AG04450 (cell line): ENCODE data around the gene KIF23. TPM values are rescaled to one million over a fixed set of nuclear protein-coding genes. Genes with fewer than 3 reads are reported as not detected.

Source experiments
- CTCF ChIA-PET: fragments of 300-600, 350-600 bp; formaldehyde crosslinking; extraction: SDS; loops from one replicate; lab custom pipeline; 2022; ENCODE audit warnings: antibody characterized with exemption, inconsistent platforms; lab: Charles Lee
- POLR2A ChIA-PET: fragments of 350-600 bp; formaldehyde crosslinking; extraction: SDS; loops from one replicate; lab custom pipeline; 2021; ENCODE audit warnings: antibody characterized with exemption, inconsistent platforms; lab: Yijun Ruan, JAX
- DNase-seq: peaks from one replicate; pipeline ENCODE4 v3.0.0-alpha.2; 2011; ENCODE audit warnings: low read depth, low spot score
- H3K27ac ChIP-seq: one replicate; pipeline ENCODE4 v1.5.1; 2012; ENCODE audit warnings: low read depth, low read length, control low read depth
- H3K27me3 ChIP-seq: one replicate; pipeline ENCODE4 v1.6.0; 2012; ENCODE audit warnings: low read length; ENCODE audit not compliant: control insufficient read depth, insufficient read depth
- H3K4me3 ChIP-seq: 2 replicates; pipeline ENCODE4 v1.5.1; 2011; ENCODE audit warnings: mild to moderate bottlenecking, low read depth, low read length, control low read depth
- H3K9me3 ChIP-seq: 2 replicates; pipeline ENCODE4 v1.5.1; 2012; ENCODE audit warnings: low read length; ENCODE audit not compliant: control insufficient read depth, insufficient read depth
- polyA plus RNA-seq: library from polyadenylated mRNA; depleted of rRNA; stranded (reverse); fragments of >200 nt; gene quantifications from 2 replicates; pipeline ENCODE4 v1.2.3, GENCODE V29; 2011
- TF ChIP-seq, protein P1 (sequence below): IDR thresholded peaks from 2 replicates; pipeline ENCODE4 v1.5.1; 2011; ENCODE audit warnings: low read depth, low read length, control low read depth, inconsistent platforms

The KIF23 gene
- polyA plus RNA-seq, 1 experiment, result 20.0 TPM

DNA sequence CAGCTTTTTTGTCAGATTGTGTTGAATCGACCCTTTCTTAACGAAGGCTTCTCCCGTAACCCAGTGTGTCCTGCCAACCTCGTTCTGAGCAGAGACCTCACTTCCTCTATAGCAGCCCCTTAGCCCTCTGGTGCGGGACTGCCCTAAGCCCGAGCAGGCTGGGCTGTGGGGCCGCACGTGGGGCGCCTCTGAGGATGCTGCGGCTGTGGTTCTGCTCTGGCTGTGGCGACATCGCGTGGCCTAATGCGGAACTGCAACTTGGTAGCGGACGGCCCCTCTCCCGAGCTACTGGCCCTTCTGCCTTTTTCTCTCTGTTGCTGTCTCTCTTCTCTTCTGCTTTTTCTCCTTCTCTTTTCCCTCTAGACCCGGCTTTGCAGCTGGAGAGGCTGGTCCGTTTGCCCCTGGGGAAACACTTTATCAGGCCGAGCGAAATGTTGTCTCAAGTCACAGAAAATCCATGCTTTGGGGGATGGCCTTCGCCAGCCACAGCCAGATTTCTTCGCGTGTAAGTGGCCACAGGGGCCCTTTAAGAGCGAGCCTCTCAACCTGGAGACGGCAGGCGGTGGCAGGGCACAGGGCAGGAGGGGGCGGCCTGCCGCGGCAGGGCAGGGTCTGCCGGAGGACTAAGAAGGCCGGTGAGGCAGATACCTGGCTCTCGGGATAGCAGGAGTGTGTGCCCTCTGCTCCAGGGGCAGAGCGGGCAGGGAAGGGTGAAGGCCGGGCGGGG, 19.4 kb upstream of the KIF23 start:
- ChIA-PET POLR2A (interaction anchor here (0.5 to 0.6 kb wide), 2 partner anchors 50 to 69 kb away, joined by 3 read pairs; no protein-coding TSS in a partner anchor), CTCF (interaction anchor here (0.6 to 3.5 kb wide), 28 partner anchors 8 to 1174 kb away, joined by 3 to 48 read pairs (median 4); partner anchors contain the start of genes GLCE and KIF23)
- Histone ChIP-seq H3K4me3 (no peak overlapping the region), H3K27me3 (no peaks in the 10 kb centered on the region), H3K9me3 (no peaks in the 10 kb centered on the region), H3K27ac (peak overlapping the region; percentile 11)
- DNase-seq, result no peak
- TF ChIP-seq, protein P1, sequence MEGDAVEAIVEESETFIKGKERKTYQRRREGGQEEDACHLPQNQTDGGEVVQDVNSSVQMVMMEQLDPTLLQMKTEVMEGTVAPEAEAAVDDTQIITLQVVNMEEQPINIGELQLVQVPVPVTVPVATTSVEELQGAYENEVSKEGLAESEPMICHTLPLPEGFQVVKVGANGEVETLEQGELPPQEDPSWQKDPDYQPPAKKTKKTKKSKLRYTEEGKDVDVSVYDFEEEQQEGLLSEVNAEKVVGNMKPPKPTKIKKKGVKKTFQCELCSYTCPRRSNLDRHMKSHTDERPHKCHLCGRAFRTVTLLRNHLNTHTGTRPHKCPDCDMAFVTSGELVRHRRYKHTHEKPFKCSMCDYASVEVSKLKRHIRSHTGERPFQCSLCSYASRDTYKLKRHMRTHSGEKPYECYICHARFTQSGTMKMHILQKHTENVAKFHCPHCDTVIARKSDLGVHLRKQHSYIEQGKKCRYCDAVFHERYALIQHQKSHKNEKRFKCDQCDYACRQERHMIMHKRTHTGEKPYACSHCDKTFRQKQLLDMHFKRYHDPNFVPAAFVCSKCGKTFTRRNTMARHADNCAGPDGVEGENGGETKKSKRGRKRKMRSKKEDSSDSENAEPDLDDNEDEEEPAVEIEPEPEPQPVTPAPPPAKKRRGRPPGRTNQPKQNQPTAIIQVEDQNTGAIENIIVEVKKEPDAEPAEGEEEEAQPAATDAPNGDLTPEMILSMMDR, result peak; percentile 95

DNA sequence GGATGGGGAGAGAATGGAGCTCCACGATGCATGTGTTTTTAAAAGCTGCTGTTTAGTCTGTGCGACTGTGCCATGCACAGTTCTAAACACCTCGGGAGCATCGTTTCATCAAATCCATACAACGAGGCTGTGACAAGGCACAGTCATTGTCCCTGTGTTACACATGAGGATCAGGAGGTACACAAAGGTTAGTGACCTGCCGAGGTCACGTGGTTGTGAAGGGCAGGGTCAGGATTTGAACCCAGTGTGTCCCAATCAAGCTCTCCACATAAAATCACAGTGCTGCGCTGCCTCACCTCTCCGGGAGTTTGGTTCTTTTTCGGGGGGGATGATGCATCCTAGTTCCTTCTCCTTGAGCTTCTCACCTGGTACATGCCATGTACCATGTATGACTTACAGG, 18.7 kb upstream of the KIF23 start:
- no peak overlapping the region for H3K4me3 ChIP-seq
- DNase-seq, result no peak
- H3K27me3 ChIP-seq, result no peaks in the 10 kb centered on the region
- H3K27ac ChIP-seq, result no peak overlapping the region
- H3K9me3 ChIP-seq, result no peaks in the 10 kb centered on the region
- POLR2A ChIA-PET, result interaction anchor here (0.5 kb wide), 1 partner anchor 69 kb away, joined by 3 read pairs; no protein-coding TSS in a partner anchor
- TF ChIP-seq, protein P1, result no peak
- CTCF ChIA-PET, result interaction anchor here (1.2 to 3.5 kb wide), 10 partner anchors 8 to 337 kb away, joined by 3 to 48 read pairs (median 7); partner anchors contain the start of gene GLCE

DNA sequence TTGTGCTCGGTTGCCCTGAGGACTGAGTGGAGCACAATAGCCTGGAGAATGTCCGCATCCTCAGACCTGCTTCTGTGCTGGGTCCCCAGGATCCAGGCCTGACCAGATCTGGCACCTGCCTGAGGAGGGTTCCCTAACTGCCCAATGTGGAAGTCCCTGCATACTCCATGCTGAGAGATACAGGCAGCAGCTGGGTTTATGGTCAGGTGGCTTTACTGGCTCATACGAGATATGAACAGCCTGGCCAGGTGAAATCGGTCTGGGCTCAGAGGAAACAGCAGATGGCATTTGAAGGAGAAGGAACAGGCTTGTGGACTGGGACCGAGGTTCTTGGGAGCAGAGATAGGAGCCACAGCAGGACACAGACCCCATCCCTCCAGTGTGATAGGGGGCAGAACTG, 18.2 kb upstream of the KIF23 start:
- ChIA-PET CTCF (interaction anchor here (1.5 to 3.5 kb wide), 3 partner anchors 67 to 338 kb away, joined by 4 to 48 read pairs (median 9); no protein-coding TSS in a partner anchor), POLR2A (no interaction called here)
- Histone ChIP-seq H3K27me3 (no peaks in the 10 kb centered on the region), H3K27ac (no peak overlapping the region), H3K4me3 (no peak overlapping the region), H3K9me3 (no peaks in the 10 kb centered on the region)
- DNase-seq, result no peak
- TF ChIP-seq, protein P1, result no peak

DNA sequence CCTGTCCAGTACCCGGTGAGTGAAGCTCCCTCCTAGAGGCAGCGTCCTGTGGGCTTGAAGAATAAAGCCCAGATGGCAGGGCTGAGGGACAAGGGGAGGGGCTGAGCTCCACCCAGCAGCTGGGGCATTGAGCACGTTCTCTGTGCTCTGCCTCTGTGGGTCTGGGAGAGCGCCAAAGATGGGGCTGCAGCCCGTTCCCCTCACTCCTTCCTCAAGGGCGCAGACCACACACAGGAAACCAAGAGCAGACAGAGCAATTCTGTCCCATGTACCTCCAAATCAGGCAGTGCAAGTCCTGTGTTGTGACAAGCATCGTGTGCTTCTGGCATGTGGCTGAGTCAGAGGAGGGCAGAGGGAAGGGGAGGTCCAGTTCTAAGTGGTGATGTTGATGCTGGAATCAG, 15.7 kb upstream of the KIF23 start:
- CTCF ChIA-PET, result no interaction called here
- H3K9me3 ChIP-seq, result no peaks in the 10 kb centered on the region
- POLR2A ChIA-PET, result interaction anchor here (1.4 kb wide), 1 partner anchor 17 kb away, joined by 3 read pairs; no protein-coding TSS in a partner anchor
- H3K27me3 ChIP-seq, result no peaks in the 10 kb centered on the region
- no peak for DNase-seq
- no peak overlapping the region for H3K27ac ChIP-seq
- no peak overlapping the region for H3K4me3 ChIP-seq
- TF ChIP-seq, protein P1, result no peak

DNA sequence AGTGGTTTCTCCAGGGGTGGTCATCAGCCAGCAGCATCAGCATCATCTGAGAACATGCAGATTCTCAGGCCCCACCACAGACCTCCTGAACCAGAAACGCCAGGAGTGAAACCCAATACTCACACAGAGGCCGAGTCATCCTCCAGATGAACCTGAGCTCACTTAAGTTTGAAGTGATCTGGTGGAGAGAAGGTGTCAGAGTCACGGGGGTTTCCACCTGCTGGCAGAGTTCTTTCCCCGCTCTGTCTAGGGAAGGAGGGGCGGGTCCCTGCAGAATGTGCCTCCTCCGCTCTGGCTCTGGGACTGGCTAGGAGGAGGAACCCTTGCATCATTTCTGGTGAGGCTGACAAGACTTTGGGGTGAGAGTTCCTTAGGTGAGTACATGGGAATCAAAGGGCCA, 13.3 kb upstream of the KIF23 start:
- Histone ChIP-seq H3K27ac (no peak overlapping the region), H3K4me3 (no peak overlapping the region), H3K9me3 (no peaks in the 10 kb centered on the region), H3K27me3 (no peaks in the 10 kb centered on the region)
- TF ChIP-seq, protein P1, result no peak
- ChIA-PET CTCF (no interaction called here), POLR2A (no interaction called here)
- DNase-seq, result no peak
